SK-N-SH (cell line): ENCODE results near the gene TFRC. TPM values are rescaled to one million over a fixed set of nuclear protein-coding genes. Genes with fewer than 3 reads are reported as not detected.

Experiments
- CTCF ChIA-PET: fragments of 300-600, 350-600 bp; formaldehyde crosslinking; extraction: SDS; loops from one replicate; lab custom pipeline; 2021; lab: Yijun Ruan, JAX
- POLR2A ChIA-PET: fragments of 350-600 bp; sonication (Branson Sonifier 250); formaldehyde crosslinking; extraction: SDS; loops from one replicate; lab custom pipeline; 2020; ENCODE audit warnings: antibody characterized with exemption, inconsistent platforms; lab: Yijun Ruan, JAX
- DNase-seq: peaks from one replicate; pipeline ENCODE4 v3.0.0; 2012
- H2AFZ ChIP-seq: fragments of 200-600 bp; sonication (generic); 2 replicates; pipeline ENCODE4 v1.8.1; 2016; ENCODE audit warnings: antibody characterized with exemption, mild to moderate bottlenecking, low read depth
- H3F3A ChIP-seq: fragments of 200-600 bp; sonication (generic); replicated peaks from 2 replicates; pipeline ENCODE3; 2016; ENCODE audit warnings: antibody characterized with exemption, mild to moderate bottlenecking; ENCODE audit not compliant: insufficient read depth
- H3K27ac ChIP-seq, 2 experiments: fragments of 200-500 bp in 1 of 2; fragments of 200-600 bp in 1 of 2; sonication (Bioruptor generic) in 1 of 2; sonication (generic), shearing (Covaris generic) in 1 of 2; 2 replicates each; pipeline versions ENCODE4 v1.5.1 to v1.6.1; 2014 to 2016; ENCODE audit warnings: low read depth in 2 of 2, inconsistent platforms in 1 of 2, low read length in 1 of 2, mild to moderate bottlenecking in 1 of 2, mixed read lengths in 1 of 2
- H3K27me3 ChIP-seq: fragments of 200-600 bp; sonication (generic), shearing (Covaris generic); 2 replicates; pipeline ENCODE4 v1.6.1; 2016; ENCODE audit warnings: mixed run types; ENCODE audit not compliant: insufficient read depth
- H3K36me3 ChIP-seq, 2 experiments: fragments of 200-500 bp in 1 of 2; fragments of 200-600 bp in 1 of 2; sonication (Bioruptor generic) in 1 of 2; sonication (generic) in 1 of 2; replicated peaks in 1 of 2; 2 replicates each; pipeline versions ENCODE3 to v1.5.1; 2014 to 2016; ENCODE audit warnings: low read length in 1 of 2, mild to moderate bottlenecking in 1 of 2; ENCODE audit not compliant: insufficient read depth in 2 of 2, control insufficient read depth in 1 of 2
- H3K4me1 ChIP-seq, 2 experiments: fragments of 200-500 bp in 1 of 2; fragments of 200-600 bp in 1 of 2; sonication (Bioruptor generic) in 1 of 2; sonication (generic), shearing (Covaris generic) in 1 of 2; 2 replicates each; pipeline versions ENCODE4 v1.5.1 to v1.6.1; 2014 to 2016; ENCODE audit warnings: low read depth in 1 of 2, low read length in 1 of 2, mixed run types in 1 of 2; ENCODE audit not compliant: insufficient read depth in 2 of 2, control insufficient read depth in 1 of 2
- H3K4me2 ChIP-seq: fragments of 200-600 bp; sonication (generic), shearing (Covaris generic); 2 replicates; pipeline ENCODE4 v1.6.1; 2017; ENCODE audit warnings: mixed run types
- H3K4me3 ChIP-seq, 2 experiments: fragments of 200-500 bp in 1 of 2; fragments of 200-600 bp in 1 of 2; sonication (Bioruptor generic) in 1 of 2; sonication (generic), shearing (Covaris generic) in 1 of 2; 2 replicates each; pipeline versions ENCODE4 v1.5.1 to v1.8.1; 2014 to 2016; ENCODE audit warnings: low read depth in 2 of 2, inconsistent platforms in 1 of 2, low read length in 1 of 2, mild to moderate bottlenecking in 1 of 2, mixed read lengths in 1 of 2, moderate library complexity in 1 of 2
- H3K79me2 ChIP-seq: fragments of 200-600 bp; sonication (generic); 2 replicates; pipeline ENCODE4 v1.8.1; 2017; ENCODE audit warnings: mild to moderate bottlenecking; ENCODE audit not compliant: insufficient read depth
- H3K9ac ChIP-seq: fragments of 200-600 bp; sonication (generic); 2 replicates; pipeline ENCODE4 v1.6.1; 2017; ENCODE audit warnings: mixed run types
- H3K9me2 ChIP-seq: fragments of 200-600 bp; sonication (generic); 2 replicates; pipeline ENCODE4 v1.6.1; 2017; ENCODE audit warnings: mixed run types
- H3K9me3 ChIP-seq: fragments of 200-600 bp; sonication (generic); 2 replicates; pipeline ENCODE4 v1.6.1; 2017; ENCODE audit warnings: mixed run types, mild to moderate bottlenecking, moderate library complexity
- H4K20me1 ChIP-seq: fragments of 200-600 bp; sonication (generic); 2 replicates; pipeline ENCODE4 v1.6.1; 2017; ENCODE audit warnings: mild to moderate bottlenecking, mixed run types; ENCODE audit not compliant: insufficient read depth
- CHD2 ChIP-seq: fragments of 150-350 bp; IDR thresholded peaks from 2 replicates; pipeline ENCODE4 v1.6.1; 2018; ENCODE audit warnings: low read length; ENCODE audit not compliant: partially characterized antibody
- ELF1 ChIP-seq: IDR thresholded peaks from 2 replicates; pipeline ENCODE4 v1.4.0; 2012
- FOXJ3 ChIP-seq: sonication (generic); formaldehyde crosslinking; IDR thresholded peaks from 2 replicates; pipeline ENCODE4 v1.5.1; 2020; ENCODE audit warnings: mild to moderate bottlenecking, missing genetic modification reagents
- FOXM1 ChIP-seq: IDR thresholded peaks from 2 replicates; pipeline ENCODE4 v1.4.0; 2012; ENCODE audit warnings: low read depth, mild to moderate bottlenecking
- GABPA ChIP-seq: IDR thresholded peaks from 2 replicates; pipeline ENCODE4 v1.4.0; 2012; ENCODE audit warnings: low read depth, mild to moderate bottlenecking
- GATA2 ChIP-seq: sonication (generic); formaldehyde crosslinking; IDR thresholded peaks from 2 replicates; pipeline ENCODE4 v1.5.0; 2020; ENCODE audit warnings: mild to moderate bottlenecking, missing genetic modification reagents
- IRF3 ChIP-seq: fragments of 150-350 bp; IDR thresholded peaks from 2 replicates; pipeline ENCODE4 v1.6.1; 2016; ENCODE audit warnings: mild to moderate bottlenecking, low read depth, low read length
- JUND ChIP-seq: IDR thresholded peaks from 2 replicates; pipeline ENCODE4 v1.4.0; 2012
- MAX ChIP-seq: IDR thresholded peaks from 2 replicates; pipeline ENCODE4 v1.4.0; 2012; ENCODE audit warnings: low read depth
- MEF2A ChIP-seq: IDR thresholded peaks from 2 replicates; pipeline ENCODE4 v1.4.0; 2012; ENCODE audit warnings: low read depth, borderline replicate concordance
- MXI1 ChIP-seq: IDR thresholded peaks from 2 replicates; pipeline ENCODE4 v1.6.1; 2012; ENCODE audit warnings: mild to moderate bottlenecking, low read depth, low read length, improper control_type of control experiment
- NFIC ChIP-seq: IDR thresholded peaks from 2 replicates; pipeline ENCODE4 v1.4.0; 2012; ENCODE audit warnings: borderline replicate concordance
- NRF1 ChIP-seq: IDR thresholded peaks from 2 replicates; pipeline ENCODE4 v1.6.1; 2012; ENCODE audit warnings: low read depth, mild to moderate bottlenecking, low read length
- PBX3 ChIP-seq: IDR thresholded peaks from 2 replicates; pipeline ENCODE4; 2012
- POLR2AphosphoS5 ChIP-seq: IDR thresholded peaks from 2 replicates; pipeline ENCODE4 v1.6.1; 2012; ENCODE audit warnings: low read depth, low read length
- RAD21 ChIP-seq: IDR thresholded peaks from 2 replicates; pipeline ENCODE4 v1.6.1; 2012; ENCODE audit warnings: mild to moderate bottlenecking, low read length
- RCOR1 ChIP-seq: fragments of 150-350 bp; IDR thresholded peaks from 2 replicates; pipeline ENCODE4 v1.6.1; 2017; ENCODE audit warnings: antibody characterized with exemption, low read length
- RXRA ChIP-seq: IDR thresholded peaks from 2 replicates; pipeline ENCODE4 v1.4.0; 2012; ENCODE audit warnings: low read depth, mild to moderate bottlenecking, borderline replicate concordance
- SIN3A ChIP-seq: IDR thresholded peaks from 2 replicates; pipeline ENCODE4 v1.6.1; 2012; ENCODE audit warnings: low read depth, mild to moderate bottlenecking, low read length, moderate library complexity, borderline replicate concordance
- SMC3 ChIP-seq: IDR thresholded peaks from 2 replicates; pipeline ENCODE4 v1.6.1; 2012; ENCODE audit warnings: low read depth, low read length, improper control_type of control experiment
- TAF1 ChIP-seq: IDR thresholded peaks from 2 replicates; pipeline ENCODE4 v1.6.1; 2012; ENCODE audit warnings: low read depth, mild to moderate bottlenecking, low read length, moderate library complexity, borderline replicate concordance
- TEAD4 ChIP-seq: IDR thresholded peaks from 2 replicates; pipeline ENCODE4 v1.4.0; 2012; ENCODE audit warnings: mild to moderate bottlenecking, borderline replicate concordance; ENCODE audit not compliant: insufficient read depth
- USF1 ChIP-seq: IDR thresholded peaks from 2 replicates; pipeline ENCODE4 v1.4.0; 2012; ENCODE audit warnings: low read depth, borderline replicate concordance
- USF2 ChIP-seq: fragments of 150-350 bp; IDR thresholded peaks from 2 replicates; pipeline ENCODE4 v1.6.1; 2017; ENCODE audit warnings: antibody characterized with exemption, low read length, low read depth, borderline replicate concordance
- YY1 ChIP-seq: IDR thresholded peaks from 2 replicates; pipeline ENCODE4 v1.4.0; 2012; ENCODE audit warnings: low read depth, mild to moderate bottlenecking
- WGBS: methylation state at CpG from one replicate; pipeline ENCODE4 v1.1.6; 2017; ENCODE audit warnings: low lambda C conversion rate; 5-methylcytosine and 5-hydroxymethylcytosine counted together
- polyA plus RNA-seq, 3 experiments: library from polyadenylated mRNA; depleted of rRNA; stranded (reverse); fragments of >200 nt; gene quantifications; 2 replicates each; pipeline ENCODE4 v1.2.3, GENCODE V29; 2012

The TFRC gene
- polyA plus RNA-seq, 1 of the 3 experiments (the other 2 are of a cell fraction): 35.0 TPM

GRCh38 chr3:196060834-196061233, 21.1 kb downstream of the TFRC start:
- Histone ChIP-seq H3K4me1 (no peaks in the 10 kb centered on the region), H3K9me3 (no peaks in the 10 kb centered on the region), H3K9me2 (no peaks in the 10 kb centered on the region), H2AFZ (no peak overlapping the region), H3K36me3 (peaks cover 66 to 79% of the 10 kb centered on the region in 2 experiments), H3K27ac (no peak overlapping the region), H3F3A (no peaks in the 10 kb centered on the region), H3K27me3 (no peaks in the 10 kb centered on the region), H3K4me2 (no peak overlapping the region), H4K20me1 (no peaks in the 10 kb centered on the region), H3K4me3 (no peak overlapping the region), H3K79me2 (no peaks in the 10 kb centered on the region), H3K9ac (no peak overlapping the region)
- no peak for TF ChIP-seq FOXM1
- no peak for TF ChIP-seq USF2
- TF ChIP-seq GABPA: no peak
- no peak for TF ChIP-seq RCOR1
- no peak for TF ChIP-seq FOXJ3 (CRISPR knock-in tag)
- TF ChIP-seq USF1: no peak
- no peak for TF ChIP-seq SMC3
- no peak for TF ChIP-seq NFIC
- no peak for TF ChIP-seq ELF1
- no peak for TF ChIP-seq IRF3
- TF ChIP-seq RAD21: no peak
- TF ChIP-seq TAF1: no peak
- TF ChIP-seq POLR2AphosphoS5: no peak
- no peak for TF ChIP-seq RXRA
- TF ChIP-seq MXI1: no peak
- TF ChIP-seq TEAD4: no peak
- POLR2A ChIA-PET: no interaction called here
- 96% methylated on average over 1 of the region's 1 CpG for WGBS
- no peak for DNase-seq
- CTCF ChIA-PET: interaction anchor here (0.7 to 2.7 kb wide), 5 partner anchors 10 to 159 kb away, joined by 3 to 17 read pairs (median 3); no protein-coding TSS in a partner anchor

GRCh38 chr3:196057760-196058331, 24.0 kb downstream of the TFRC start:
- ChIA-PET POLR2A (no interaction called here), CTCF (interaction anchor here (1.2 kb wide), 1 partner anchor 138 kb away, joined by 3 read pairs; no protein-coding TSS in a partner anchor)
- Histone ChIP-seq H3K9me3 (no peaks in the 10 kb centered on the region), H3K27me3 (no peaks in the 10 kb centered on the region), H3K36me3 (peaks cover 70 to 77% of the 10 kb centered on the region in 2 experiments), H3K9me2 (no peaks in the 10 kb centered on the region), H3K9ac (no peak overlapping the region), H4K20me1 (no peaks in the 10 kb centered on the region), H3K4me2 (no peak overlapping the region), H3F3A (peaks cover 3% of the 10 kb centered on the region), H2AFZ (no peak overlapping the region), H3K4me1 (no peaks in the 10 kb centered on the region), H3K4me3 (no peak overlapping the region), H3K27ac (no peak overlapping the region), H3K79me2 (no peaks in the 10 kb centered on the region)
- 90% methylated on average over 3 of the region's 3 CpGs for WGBS
- DNase-seq: no peak
- TF ChIP-seq TEAD4 (no peak), PBX3 (no peak), MAX (no peak), USF1 (no peak), YY1 (no peak), CHD2 (no peak), RXRA (no peak), ELF1 (no peak), MEF2A (no peak), GABPA (no peak), JUND (no peak), GATA2 (CRISPR knock-in tag) (no peak), SIN3A (no peak), NRF1 (no peak)
